Naive thymus-derived CD4-positive, alpha-beta T cell (primary cell): ENCODE results near the gene ERFE. TPM values are rescaled to one million over a fixed set of nuclear protein-coding genes. Genes with fewer than 3 reads are reported as not detected.

Experiments
- ATAC-seq: fragments of 150-1000 bp; cut with Tn5 transposase; 2 replicates; pipeline ENCODE4 v1.10.0; 2021; ENCODE audit warnings: mild to moderate bottlenecking, moderate library complexity
- CTCF ChIA-PET: fragments of 350-600 bp; sonication (Branson Sonifier 250); formaldehyde crosslinking; loops from one replicate; lab custom pipeline; 2021; ENCODE audit warnings: antibody characterized with exemption; lab: Charles Lee
- POLR2A ChIA-PET: fragments of 350-600 bp; sonication (Branson Sonifier 250); formaldehyde crosslinking; loops from one replicate; lab custom pipeline; 2021; ENCODE audit warnings: antibody characterized with exemption, inconsistent platforms; lab: Charles Lee
- DNase-seq, 9 donors: peaks; one replicate each; pipeline versions ENCODE4 v3.0.0 to v3.0.0-alpha.2; 2020 to 2022; ENCODE audit warnings: mixed read lengths in 1 of 9
- H3K27ac ChIP-seq: one replicate; pipeline ENCODE4 v1.7.0; 2013; ENCODE audit warnings: mild to moderate bottlenecking, low read depth, low read length, moderate library complexity
- H3K27me3 ChIP-seq, 2 donors: one replicate each; pipeline ENCODE4 v1.7.0; 2013; ENCODE audit warnings: low read length in 2 of 2, mild to moderate bottlenecking in 2 of 2, moderate library complexity in 2 of 2; ENCODE audit not compliant: control insufficient read depth in 2 of 2, insufficient read depth in 2 of 2
- H3K36me3 ChIP-seq, 3 experiments: 1 replicate in 2 of 3; 2 replicates in 1 of 3; pipeline ENCODE4 v1.7.0; 2013; ENCODE audit warnings: low read length in 3 of 3, mild to moderate bottlenecking in 3 of 3, moderate library complexity in 1 of 3; ENCODE audit not compliant: insufficient read depth in 3 of 3, control insufficient read depth in 2 of 3
- H3K4me1 ChIP-seq, 2 donors: one replicate each; pipeline ENCODE4 v1.7.0; 2013; ENCODE audit warnings: low read length in 2 of 2, mild to moderate bottlenecking in 2 of 2, moderate library complexity in 1 of 2; ENCODE audit not compliant: control insufficient read depth in 2 of 2, insufficient read depth in 2 of 2
- H3K4me3 ChIP-seq: 2 replicates; pipeline ENCODE4 v1.7.0; 2013; ENCODE audit warnings: mild to moderate bottlenecking, low read length
- H3K9me3 ChIP-seq, 3 experiments: 1 replicate in 2 of 3; 2 replicates in 1 of 3; pipeline ENCODE4 v1.7.0; 2013; ENCODE audit warnings: low read length in 3 of 3; ENCODE audit not compliant: control insufficient read depth in 2 of 3
- H3K27ac Mint-ChIP-seq, 9 donors: one replicate each; pipeline ENCODE4 v1.8.0; 2020 to 2022; ENCODE audit warnings: mixed read lengths in 9 of 9, mild to moderate bottlenecking in 8 of 9, moderate library complexity in 5 of 9, inconsistent platforms in 2 of 9
- H3K27me3 Mint-ChIP-seq, 5 donors: one replicate each; pipeline ENCODE4 v1.8.0; 2021 to 2022; ENCODE audit warnings: mixed read lengths in 5 of 5, mild to moderate bottlenecking in 1 of 5
- H3K36me3 Mint-ChIP-seq, 5 donors: one replicate each; pipeline ENCODE4 v1.8.0; 2020 to 2022; ENCODE audit warnings: mixed read lengths in 5 of 5, mild to moderate bottlenecking in 3 of 5, inconsistent platforms in 1 of 5
- H3K4me1 Mint-ChIP-seq, 7 donors: one replicate each; pipeline ENCODE4 v1.8.0; 2020 to 2022; ENCODE audit warnings: mixed read lengths in 7 of 7, mild to moderate bottlenecking in 3 of 7, inconsistent platforms in 1 of 7
- H3K4me3 Mint-ChIP-seq, 10 donors: one replicate each; pipeline ENCODE4 v1.8.0; 2020 to 2022; ENCODE audit warnings: mild to moderate bottlenecking in 10 of 10, mixed read lengths in 10 of 10, moderate library complexity in 6 of 10, inconsistent platforms in 2 of 10
- H3K9me3 Mint-ChIP-seq, 11 donors: one replicate each; pipeline ENCODE4 v1.8.0; 2020 to 2022; ENCODE audit warnings: mixed read lengths in 11 of 11, mild to moderate bottlenecking in 4 of 11, inconsistent platforms in 1 of 11, moderate library complexity in 1 of 11
- intact Hi-C, 2 donors: fragments of 100-400 bp; cut with micrococcal nuclease; formaldehyde crosslinking; loops; one replicate each; pipeline ENCODE4 v1.15.1; 2023
- polyA plus RNA-seq, 2 donors: library from polyadenylated mRNA; unstranded; fragments of 300-500 nt; fragmentation: Illumina TruSeq; gene quantifications; one replicate each; pipeline ENCODE4 v1.2.3, GENCODE V29; 2021
- total RNA-seq, 6 experiments: library from RNA in 5 of 6; stranded (reverse) in 5 of 6; gene quantifications; 1 replicate in 5 of 6; 2 replicates in 1 of 6; pipeline ENCODE4 v1.2.3 and lab custom pipeline; 2021 to 2026

ERFE gene
- total and polyA plus RNA-seq, 7 experiments from 2014 or later = 0.29 to 0.31 TPM; not detected in 5

GRCh38 chr2:238130696-238131628, 27.8 kb upstream of the ERFE start:
- no peaks in the 10 kb centered on the region for H3K4me1 Mint-ChIP-seq
- Histone ChIP-seq H3K27ac (no peak overlapping the region), H3K9me3 (no peaks in the 10 kb centered on the region), H3K27me3 (no peaks in the 10 kb centered on the region), H3K36me3 (no peaks in the 10 kb centered on the region), H3K4me1 (no peaks in the 10 kb centered on the region), H3K4me3 (no peak overlapping the region)
- H3K36me3 Mint-ChIP-seq = no peaks in the 10 kb centered on the region
- ChIA-PET CTCF (no interaction called here), POLR2A (no interaction called here)
- H3K27me3 Mint-ChIP-seq = no peaks in the 10 kb centered on the region
- ATAC-seq (no peak), DNase-seq (no peak)
- intact Hi-C loops = no loop called here
- no peak overlapping the region for H3K27ac Mint-ChIP-seq
- H3K9me3 Mint-ChIP-seq = no peaks in the 10 kb centered on the region
- H3K4me3 Mint-ChIP-seq = no peak overlapping the region

- Mint-ChIP-seq H3K27ac (no peak overlapping the region), H3K4me1 (no peaks in the 10 kb centered on the region), H3K4me3 (no peak overlapping the region), H3K27me3 (no peaks in the 10 kb centered on the region), H3K36me3 (no peaks in the 10 kb centered on the region), H3K9me3 (no peaks in the 10 kb centered on the region)
- no peaks in the 10 kb centered on the region for H3K4me1 ChIP-seq
- H3K4me3 ChIP-seq = no peak overlapping the region
- ATAC-seq (no peak), DNase-seq (no peak)
- no peaks in the 10 kb centered on the region for H3K9me3 ChIP-seq
- CTCF ChIA-PET = no interaction called here
- no peak overlapping the region for H3K27ac ChIP-seq
- POLR2A ChIA-PET = no interaction called here
- intact Hi-C loops = no loop called here
- H3K36me3 ChIP-seq = no peaks in the 10 kb centered on the region
- no peaks in the 10 kb centered on the region for H3K27me3 ChIP-seq
Observed at GRCh38 chr2:238131761-238132462, 26.9 kb upstream of the ERFE start.

- no peaks in the 10 kb centered on the region for H3K27me3 ChIP-seq
- Mint-ChIP-seq H3K27me3 (no peaks in the 10 kb centered on the region), H3K9me3 (no peaks in the 10 kb centered on the region), H3K36me3 (no peaks in the 10 kb centered on the region), H3K4me1 (no peaks in the 10 kb centered on the region), H3K4me3 (no peak overlapping the region), H3K27ac (peak overlapping the region in 2 of 9 donors; percentile 38 to 46)
- no peak for DNase-seq
- no peak for ATAC-seq
- H3K4me1 ChIP-seq = no peaks in the 10 kb centered on the region
- no peaks in the 10 kb centered on the region for H3K36me3 ChIP-seq
- no peak overlapping the region for H3K4me3 ChIP-seq
- ChIA-PET POLR2A (no interaction called here), CTCF (interaction anchor here (0.6 kb wide), 1 partner anchor 39 kb away, joined by 5 read pairs; no protein-coding TSS in a partner anchor)
- intact Hi-C loops = no loop called here
- H3K27ac ChIP-seq = no peak overlapping the region
- H3K9me3 ChIP-seq = no peaks in the 10 kb centered on the region
Observed at GRCh38 chr2:238132463-238133450, 26.0 kb upstream of the ERFE start.

GRCh38 chr2:238133499-238134392, 25.0 kb upstream of the ERFE start:
- no peaks in the 10 kb centered on the region for H3K36me3 ChIP-seq
- H3K4me3 Mint-ChIP-seq = no peak overlapping the region
- no peaks in the 10 kb centered on the region for H3K36me3 Mint-ChIP-seq
- intact Hi-C loops = no loop called here
- ChIA-PET POLR2A (no interaction called here), CTCF (no interaction called here)
- H3K4me1 ChIP-seq = no peaks in the 10 kb centered on the region
- no peaks in the 10 kb centered on the region for H3K9me3 Mint-ChIP-seq
- H3K27ac ChIP-seq = no peak overlapping the region
- no peak overlapping the region for H3K4me3 ChIP-seq
- no peak for ATAC-seq
- no peaks in the 10 kb centered on the region for H3K4me1 Mint-ChIP-seq
- H3K9me3 ChIP-seq = no peaks in the 10 kb centered on the region
- no peak for DNase-seq
- peak overlapping the region in 2 of 9 donors; percentile 38 to 46 for H3K27ac Mint-ChIP-seq
- no peaks in the 10 kb centered on the region for H3K27me3 Mint-ChIP-seq
- no peaks in the 10 kb centered on the region for H3K27me3 ChIP-seq

- H3K36me3 ChIP-seq = no peaks in the 10 kb centered on the region
- CTCF ChIA-PET = interaction anchor here (0.7 kb wide), 1 partner anchor 67 kb away, joined by 3 read pairs; no protein-coding TSS in a partner anchor
- no peak overlapping the region for H3K27ac ChIP-seq
- H3K9me3 ChIP-seq = no peaks in the 10 kb centered on the region
- Mint-ChIP-seq H3K9me3 (no peaks in the 10 kb centered on the region), H3K27me3 (no peaks in the 10 kb centered on the region), H3K27ac (no peak overlapping the region), H3K4me1 (no peaks in the 10 kb centered on the region), H3K4me3 (no peak overlapping the region), H3K36me3 (no peaks in the 10 kb centered on the region)
- ATAC-seq (no peak), DNase-seq (no peak)
- POLR2A ChIA-PET = no interaction called here
- intact Hi-C loops = no loop called here
- no peaks in the 10 kb centered on the region for H3K4me1 ChIP-seq
- H3K4me3 ChIP-seq = no peak overlapping the region
- H3K27me3 ChIP-seq = no peaks in the 10 kb centered on the region
Observed at GRCh38 chr2:238134393-238134785, 24.4 kb upstream of the ERFE start.
